SK-N-MC (cell line): ENCODE measurements around the gene MOB3B.

Experiments used
- EZH2 ChIP-seq: fragments of 200-600 bp; sonication (generic); IDR thresholded peaks from one replicate; pipeline ENCODE4 v1.6.1; 2017; ENCODE audit warnings: antibody characterized with exemption
- FOXP2 ChIP-seq: optimal IDR thresholded peaks from 2 replicates; pipeline ENCODE3; 2011; ENCODE audit warnings: mild to moderate bottlenecking, moderate library complexity; ENCODE audit not compliant: insufficient read depth; ENCODE audit errors: extremely low read length, control extremely low read depth
- POLR2AphosphoS5 ChIP-seq: IDR thresholded peaks from 2 replicates; pipeline ENCODE4 v1.6.1; 2012; ENCODE audit warnings: mild to moderate bottlenecking, low read depth, low read length, borderline replicate concordance

DNA sequence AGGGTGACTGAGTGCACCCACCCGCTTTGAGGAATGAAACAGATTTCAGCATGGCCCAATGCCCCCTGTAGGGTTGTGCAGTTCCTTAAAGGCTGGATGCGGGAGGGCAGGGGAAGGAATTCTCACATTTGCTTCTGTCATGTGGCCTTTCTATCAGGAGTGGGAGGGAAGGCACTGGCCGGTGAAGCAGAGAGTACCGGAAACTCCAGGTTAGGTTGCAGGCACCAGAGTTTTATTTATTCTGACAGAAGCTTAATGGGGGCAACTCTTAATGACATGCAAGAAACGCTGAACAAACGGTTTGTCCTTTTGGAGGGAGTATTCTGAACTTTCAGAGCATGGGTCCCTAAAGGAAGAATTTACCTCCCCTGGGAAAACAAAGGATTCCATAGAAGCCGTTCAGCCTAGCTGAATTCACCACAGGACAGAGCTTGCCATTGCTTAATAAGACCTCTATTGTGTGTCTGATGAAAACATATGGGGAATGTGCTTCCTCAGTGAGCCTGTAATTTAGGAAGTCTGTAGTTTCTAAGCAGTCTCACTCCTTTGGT lies 188.6 kb downstream of the MOB3B start:
- TF ChIP-seq EZH2 (no peak), POLR2AphosphoS5 (no peak), FOXP2 (no peak)
